ENCODE data around the gene MEIS2.

Gene MEIS2

GRCh38 chr15:37079726-37080125, 20.6 kb downstream of the MEIS2 start:
- peak; percentile 66 to 90 for DNase-seq (ENCODE audit: low read depth in 2 of 2)
- TF ChIP-seq, protein P1, sequence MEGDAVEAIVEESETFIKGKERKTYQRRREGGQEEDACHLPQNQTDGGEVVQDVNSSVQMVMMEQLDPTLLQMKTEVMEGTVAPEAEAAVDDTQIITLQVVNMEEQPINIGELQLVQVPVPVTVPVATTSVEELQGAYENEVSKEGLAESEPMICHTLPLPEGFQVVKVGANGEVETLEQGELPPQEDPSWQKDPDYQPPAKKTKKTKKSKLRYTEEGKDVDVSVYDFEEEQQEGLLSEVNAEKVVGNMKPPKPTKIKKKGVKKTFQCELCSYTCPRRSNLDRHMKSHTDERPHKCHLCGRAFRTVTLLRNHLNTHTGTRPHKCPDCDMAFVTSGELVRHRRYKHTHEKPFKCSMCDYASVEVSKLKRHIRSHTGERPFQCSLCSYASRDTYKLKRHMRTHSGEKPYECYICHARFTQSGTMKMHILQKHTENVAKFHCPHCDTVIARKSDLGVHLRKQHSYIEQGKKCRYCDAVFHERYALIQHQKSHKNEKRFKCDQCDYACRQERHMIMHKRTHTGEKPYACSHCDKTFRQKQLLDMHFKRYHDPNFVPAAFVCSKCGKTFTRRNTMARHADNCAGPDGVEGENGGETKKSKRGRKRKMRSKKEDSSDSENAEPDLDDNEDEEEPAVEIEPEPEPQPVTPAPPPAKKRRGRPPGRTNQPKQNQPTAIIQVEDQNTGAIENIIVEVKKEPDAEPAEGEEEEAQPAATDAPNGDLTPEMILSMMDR (IDR thresholded peaks at IDR 0.05; ENCODE audit: low read depth, low read length), result no peak
- no peak overlapping the region for H3K4me3 ChIP-seq (replicated peaks in 1 of 2; ENCODE audit: low read depth in 2 of 2, low read length in 2 of 2)

DNA sequence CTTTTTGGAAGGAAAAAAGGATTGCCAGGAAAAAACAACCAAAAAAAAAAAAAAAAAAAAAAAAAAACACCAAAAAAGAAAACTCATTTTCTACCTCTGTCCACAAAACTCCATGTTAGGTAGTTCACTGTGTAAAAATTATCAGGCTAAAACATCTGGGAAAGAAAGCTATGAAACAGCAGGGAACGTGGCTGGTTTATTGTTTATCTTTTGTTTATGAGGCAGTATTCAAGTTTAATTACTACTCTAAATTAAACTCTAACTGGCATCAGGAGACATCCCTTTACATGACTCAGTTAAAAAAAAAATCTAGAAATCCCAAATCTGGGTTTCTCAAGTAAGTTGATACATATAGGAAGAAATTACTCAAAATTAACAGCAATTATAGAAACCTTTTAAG, 21.8 kb downstream of the MEIS2 start:
- no peak for DNase-seq (ENCODE audit: low read depth in 2 of 2)
- no peak overlapping the region for H3K4me3 ChIP-seq (replicated peaks in 1 of 2; ENCODE audit: low read depth in 2 of 2, low read length in 2 of 2)
- TF ChIP-seq, protein P1 (IDR thresholded peaks at IDR 0.05; ENCODE audit: low read depth, low read length), result no peak

- TF ChIP-seq, protein P1 (IDR thresholded peaks at IDR 0.05; ENCODE audit: low read depth, low read length), result no peak
- no peak overlapping the region for H3K4me3 ChIP-seq (replicated peaks in 1 of 2; ENCODE audit: low read depth in 2 of 2, low read length in 2 of 2)
- DNase-seq (ENCODE audit: low read depth in 2 of 2), result no peak
Observed at GRCh38 chr15:37077623-37078351, 22.6 kb downstream of the MEIS2 start.

DNA sequence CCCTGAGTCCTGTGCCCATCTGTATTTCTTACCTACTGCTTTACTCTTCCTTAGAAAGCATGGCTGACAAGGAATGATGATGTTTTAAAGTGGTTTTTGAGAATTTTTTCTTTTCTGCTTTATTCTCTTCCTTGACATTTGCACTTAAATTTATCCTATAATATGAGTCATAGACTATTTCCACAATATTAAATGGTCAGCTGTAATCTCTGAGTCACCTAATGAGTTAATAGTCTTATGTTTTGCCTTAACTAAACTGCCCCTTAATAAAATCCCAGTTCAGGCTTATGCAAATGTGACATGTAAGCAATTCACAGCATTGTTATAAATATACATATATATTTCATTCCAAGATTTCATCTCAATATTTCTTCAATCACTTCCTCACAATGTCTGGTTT, 23.8 kb downstream of the MEIS2 start:
- TF ChIP-seq, protein P1 (IDR thresholded peaks at IDR 0.05; ENCODE audit: low read depth, low read length), result no peak
- H3K4me3 ChIP-seq (replicated peaks in 1 of 2; ENCODE audit: low read depth in 2 of 2, low read length in 2 of 2), result no peak overlapping the region
- peak in 1 of 2 donors; percentile 55 for DNase-seq (ENCODE audit: low read depth in 2 of 2)

- TF ChIP-seq, protein P1 (IDR thresholded peaks at IDR 0.05; ENCODE audit: low read depth, low read length), result no peak
Observed at GRCh38 chr15:37075777-37076176, 24.6 kb downstream of the MEIS2 start.

GRCh38 chr15:37072181-37072580, 28.2 kb downstream of the MEIS2 start:
- H3K4me3 ChIP-seq (replicated peaks in 1 of 2; ENCODE audit: low read depth in 2 of 2, low read length in 2 of 2), result no peak overlapping the region
- TF ChIP-seq, protein P1 (IDR thresholded peaks at IDR 0.05; ENCODE audit: low read depth, low read length), result no peak

More at GRCh38 chr15:37075777-37076176, 24.6 kb downstream of the MEIS2 start:
- no peak for DNase-seq (ENCODE audit: low read depth in 2 of 2)
- no peak overlapping the region for H3K4me3 ChIP-seq (replicated peaks in 1 of 2; ENCODE audit: low read depth in 2 of 2, low read length in 2 of 2)

DNA sequence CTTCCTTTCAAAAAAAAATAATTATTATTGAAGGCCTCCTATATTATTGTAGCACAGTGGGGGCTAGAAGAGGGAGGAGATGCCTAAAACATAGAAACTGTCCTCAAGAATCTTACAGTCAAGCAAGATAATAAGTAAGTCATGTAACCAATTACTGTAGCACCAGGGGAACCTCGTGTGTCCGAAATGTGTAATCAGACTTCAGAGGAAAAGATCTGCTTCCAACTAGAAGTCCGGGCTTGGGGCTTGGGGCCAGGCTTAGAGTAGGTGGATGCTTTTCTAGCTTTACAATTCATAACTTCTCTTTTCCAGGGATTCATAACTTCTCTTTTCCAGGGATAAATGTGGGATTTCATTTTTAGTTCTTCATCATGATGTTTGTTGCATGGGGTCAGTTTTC, 29.2 kb downstream of the MEIS2 start:
- TF ChIP-seq, protein P1 (IDR thresholded peaks at IDR 0.05; ENCODE audit: low read depth, low read length), result no peak
- no peak for DNase-seq (ENCODE audit: low read depth in 2 of 2)
- no peak overlapping the region for H3K4me3 ChIP-seq (replicated peaks in 1 of 2; ENCODE audit: low read depth in 2 of 2, low read length in 2 of 2)

More at GRCh38 chr15:37072181-37072580, 28.2 kb downstream of the MEIS2 start:
- DNase-seq (ENCODE audit: low read depth in 2 of 2), result no peak
